HFFc6 (cell line): Measurements from ENCODE around the gene CALY. TPM values are rescaled to one million over a fixed set of nuclear protein-coding genes. Genes with fewer than 3 reads are reported as not detected.

Experiments
- DNase-seq: peaks from one replicate; pipeline ENCODE4 v3.0.0-alpha.2; 2018
- H3K27ac Mint-ChIP-seq: 2 replicates; pipeline ENCODE4 v1.8.0; 2020; ENCODE audit warnings: mild to moderate bottlenecking, mixed read lengths
- H3K27me3 Mint-ChIP-seq: 2 replicates; pipeline ENCODE4 v1.8.0; 2021; ENCODE audit warnings: mild to moderate bottlenecking, moderate library complexity, mixed read lengths; ENCODE audit not compliant: insufficient read depth
- H3K36me3 Mint-ChIP-seq: 2 replicates; pipeline ENCODE4 v1.8.0; 2021; ENCODE audit warnings: low read depth, mixed read lengths
- H3K4me1 Mint-ChIP-seq: 2 replicates; pipeline ENCODE4 v1.8.0; 2020; ENCODE audit warnings: low read depth, mixed read lengths
- H3K4me3 Mint-ChIP-seq: 2 replicates; pipeline ENCODE4 v1.8.0; 2020; ENCODE audit warnings: mild to moderate bottlenecking, moderate library complexity, mixed read lengths
- H3K9me3 Mint-ChIP-seq: 2 replicates; pipeline ENCODE4 v1.8.0; 2020; ENCODE audit warnings: mild to moderate bottlenecking, mixed read lengths
- CTCF ChIP-seq: fragments of 200-600 bp; sonication (generic); IDR thresholded peaks from 2 replicates; pipeline ENCODE4 v1.5.0; 2021; ENCODE audit warnings: antibody characterized with exemption, mild to moderate bottlenecking
- total RNA-seq, 6 experiments: library from RNA; stranded (reverse); fragmentation: NEBNext Ultra II Directional; extraction: Animal tissue kit (Norgen Biotek cat#: 25700); gene quantifications; 2 replicates in 1 of 6; 3 replicates in 5 of 6; pipeline ENCODE4 v1.2.3, GENCODE V29; 2021

Gene CALY
- total RNA-seq, 6 experiments from 2014 or later, result 0.31 TPM; not detected in 5

DNA sequence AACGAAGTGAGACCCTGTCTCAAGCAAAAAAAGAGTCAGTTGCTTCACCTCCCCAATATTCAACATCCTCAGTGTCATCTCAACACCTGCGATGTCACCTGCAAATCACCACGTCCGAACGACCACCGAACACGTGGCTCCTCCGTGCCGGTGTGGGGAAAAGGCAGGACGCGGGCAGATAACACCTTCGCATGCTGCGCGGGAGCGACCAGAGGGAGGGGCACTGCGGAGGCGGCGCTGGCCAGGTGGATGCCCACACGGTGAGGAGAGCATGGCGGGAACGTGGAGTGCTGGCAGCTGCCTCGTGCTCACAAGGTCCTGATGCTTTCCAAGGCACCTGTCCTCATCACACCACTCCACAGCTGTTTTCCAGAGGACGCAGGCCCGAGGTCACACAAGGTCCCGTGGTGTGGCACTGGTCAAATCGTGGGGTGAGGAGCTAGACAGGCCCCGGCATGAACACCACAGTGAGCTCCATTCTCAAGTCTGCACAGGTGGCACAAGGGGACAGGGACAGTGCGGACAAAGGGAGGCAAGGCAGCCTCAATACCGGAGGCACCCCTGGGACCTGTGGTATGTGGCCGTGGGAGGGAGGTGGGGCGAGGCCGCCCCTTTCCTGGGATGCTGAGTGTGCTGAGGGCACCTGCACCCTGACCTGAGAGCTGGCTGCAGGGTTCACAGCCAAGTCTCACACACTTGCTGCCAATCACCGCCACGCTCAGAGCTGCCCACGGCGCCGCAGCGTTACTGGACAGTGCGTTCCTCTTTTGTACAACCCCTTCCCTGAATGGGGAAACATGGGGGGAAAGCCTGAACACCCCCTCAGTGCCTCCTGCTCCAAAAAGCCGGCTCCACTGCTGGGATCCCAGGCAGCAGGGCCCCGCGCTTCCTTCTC, 41.0 kb downstream of the CALY start:
- Mint-ChIP-seq H3K27me3 (no peaks in the 10 kb centered on the region), H3K36me3 (peaks cover 50% of the 10 kb centered on the region)

GRCh38 chr10:133294189-133294588, 42.5 kb downstream of the CALY start:
- no peak overlapping the region for H3K4me3 Mint-ChIP-seq
- H3K27ac Mint-ChIP-seq, result peak overlapping the region; percentile 83
- no peaks in the 10 kb centered on the region for H3K27me3 Mint-ChIP-seq
- peaks cover 43% of the 10 kb centered on the region for H3K36me3 Mint-ChIP-seq
- H3K9me3 Mint-ChIP-seq, result no peaks in the 10 kb centered on the region
- no peak for DNase-seq
- peaks cover 26% of the 10 kb centered on the region for H3K4me1 Mint-ChIP-seq
- no peak for TF ChIP-seq CTCF

More for the DNA sequence above, 41.0 kb downstream of the CALY start:
- H3K9me3 Mint-ChIP-seq, result no peaks in the 10 kb centered on the region
- H3K4me1 Mint-ChIP-seq, result peaks cover 26% of the 10 kb centered on the region
- no peak for DNase-seq
- TF ChIP-seq CTCF, result no peak
- H3K27ac Mint-ChIP-seq, result no peak overlapping the region
- no peak overlapping the region for H3K4me3 Mint-ChIP-seq

DNA sequence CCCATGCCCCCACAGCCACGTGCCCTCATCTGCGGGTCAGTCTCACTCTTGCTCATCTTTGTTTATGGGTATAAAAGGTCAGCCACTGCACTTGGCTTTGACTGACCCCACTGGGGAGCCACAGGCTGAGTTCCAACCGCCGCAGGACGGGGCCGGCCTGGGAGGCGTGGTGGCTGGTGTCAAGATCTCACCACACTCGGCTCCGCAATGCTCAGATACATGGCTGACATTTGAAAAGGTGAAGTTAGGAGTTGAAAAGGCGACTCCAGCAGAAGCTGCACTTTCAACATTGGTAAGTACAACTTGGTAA, 42.9 kb downstream of the CALY start:
- Mint-ChIP-seq H3K27ac (peak overlapping the region; percentile 83), H3K27me3 (no peaks in the 10 kb centered on the region), H3K36me3 (peaks cover 47% of the 10 kb centered on the region), H3K9me3 (no peaks in the 10 kb centered on the region), H3K4me3 (peak overlapping the region; percentile 58), H3K4me1 (peaks cover 26% of the 10 kb centered on the region)
- no peak for TF ChIP-seq CTCF
- no peak for DNase-seq

DNA sequence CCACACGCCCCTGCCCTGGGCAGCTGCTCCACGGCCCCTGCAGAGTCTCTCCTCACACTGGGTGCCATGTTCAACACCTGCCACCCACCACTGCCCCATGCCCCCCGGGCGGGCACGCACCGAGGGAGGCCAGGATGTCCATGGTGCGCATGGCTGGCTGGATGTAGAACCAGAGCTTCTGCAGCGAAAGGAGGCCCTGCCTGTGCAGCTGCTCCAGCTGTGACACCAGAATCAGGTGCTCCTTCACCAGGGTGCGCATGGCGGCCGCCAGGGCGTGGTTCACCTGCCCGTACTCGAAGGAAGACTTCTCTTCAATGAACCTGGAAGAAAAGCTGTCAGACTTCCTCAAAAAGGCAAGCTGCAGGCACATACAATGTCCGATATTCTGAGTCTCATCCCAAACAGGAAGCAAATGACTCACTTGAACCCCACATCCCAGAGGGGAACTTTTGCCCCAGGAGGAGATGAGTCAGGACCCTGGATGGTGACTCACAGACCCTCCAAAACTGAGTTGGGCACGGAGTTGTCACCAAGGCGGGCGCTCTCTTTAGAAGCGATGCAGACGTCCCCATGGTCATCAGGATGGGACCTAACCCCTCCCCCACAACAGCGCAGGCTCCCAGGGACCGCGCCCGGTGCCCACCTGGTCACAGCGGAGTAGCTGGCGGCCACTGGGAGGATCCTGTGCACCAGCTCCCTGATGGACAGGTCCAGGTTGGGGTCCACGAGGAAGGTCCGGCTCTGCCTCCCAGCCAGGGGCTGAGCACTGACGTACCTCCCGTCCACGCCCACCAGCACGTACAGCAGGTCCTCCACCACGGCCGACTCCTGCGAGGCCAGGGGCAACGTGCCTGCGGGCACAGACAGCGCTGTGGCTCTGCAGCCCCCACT, 43.5 kb downstream of the CALY start:
- Mint-ChIP-seq H3K4me1 (peaks cover 26% of the 10 kb centered on the region), H3K27ac (peak overlapping the region; percentile 83), H3K4me3 (peak overlapping the region; percentile 58), H3K9me3 (no peaks in the 10 kb centered on the region), H3K36me3 (peaks cover 48% of the 10 kb centered on the region), H3K27me3 (no peaks in the 10 kb centered on the region; the same call in 1 of the 2 replicates)
- TF ChIP-seq CTCF, result no peak
- DNase-seq, result peak; percentile 82

DNA sequence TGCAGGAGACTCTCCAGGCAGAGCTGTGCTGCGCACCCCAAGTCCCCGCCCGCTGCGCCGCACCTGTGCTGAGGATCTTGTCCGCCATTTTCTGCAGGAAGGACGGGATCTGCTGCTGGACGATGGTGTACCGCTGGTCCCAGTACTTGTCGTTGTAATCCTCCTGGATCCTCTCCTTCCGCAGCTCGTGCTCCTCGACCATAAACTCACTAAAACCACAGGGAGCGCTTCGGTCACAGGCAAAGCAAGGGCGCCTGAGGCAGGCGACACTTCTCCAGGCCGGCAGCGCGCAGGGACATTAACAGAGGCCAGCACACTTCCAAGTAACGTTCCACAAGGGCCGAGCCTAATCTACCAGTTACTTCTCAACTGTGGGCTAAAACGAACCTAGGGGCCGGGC, 46.9 kb downstream of the CALY start:
- Mint-ChIP-seq H3K27me3 (peaks cover 2% of the 10 kb centered on the region), H3K4me1 (peaks cover 24% of the 10 kb centered on the region), H3K9me3 (no peaks in the 10 kb centered on the region), H3K27ac (no peak overlapping the region), H3K4me3 (no peak overlapping the region), H3K36me3 (peaks cover 48% of the 10 kb centered on the region)
- no peak for DNase-seq
- no peak for TF ChIP-seq CTCF
